ENCODE measurements around the gene TBC1D2. TPM values are rescaled to one million over a fixed set of nuclear protein-coding genes. Genes with fewer than 3 reads are reported as not detected.

The TBC1D2 gene, protein sequence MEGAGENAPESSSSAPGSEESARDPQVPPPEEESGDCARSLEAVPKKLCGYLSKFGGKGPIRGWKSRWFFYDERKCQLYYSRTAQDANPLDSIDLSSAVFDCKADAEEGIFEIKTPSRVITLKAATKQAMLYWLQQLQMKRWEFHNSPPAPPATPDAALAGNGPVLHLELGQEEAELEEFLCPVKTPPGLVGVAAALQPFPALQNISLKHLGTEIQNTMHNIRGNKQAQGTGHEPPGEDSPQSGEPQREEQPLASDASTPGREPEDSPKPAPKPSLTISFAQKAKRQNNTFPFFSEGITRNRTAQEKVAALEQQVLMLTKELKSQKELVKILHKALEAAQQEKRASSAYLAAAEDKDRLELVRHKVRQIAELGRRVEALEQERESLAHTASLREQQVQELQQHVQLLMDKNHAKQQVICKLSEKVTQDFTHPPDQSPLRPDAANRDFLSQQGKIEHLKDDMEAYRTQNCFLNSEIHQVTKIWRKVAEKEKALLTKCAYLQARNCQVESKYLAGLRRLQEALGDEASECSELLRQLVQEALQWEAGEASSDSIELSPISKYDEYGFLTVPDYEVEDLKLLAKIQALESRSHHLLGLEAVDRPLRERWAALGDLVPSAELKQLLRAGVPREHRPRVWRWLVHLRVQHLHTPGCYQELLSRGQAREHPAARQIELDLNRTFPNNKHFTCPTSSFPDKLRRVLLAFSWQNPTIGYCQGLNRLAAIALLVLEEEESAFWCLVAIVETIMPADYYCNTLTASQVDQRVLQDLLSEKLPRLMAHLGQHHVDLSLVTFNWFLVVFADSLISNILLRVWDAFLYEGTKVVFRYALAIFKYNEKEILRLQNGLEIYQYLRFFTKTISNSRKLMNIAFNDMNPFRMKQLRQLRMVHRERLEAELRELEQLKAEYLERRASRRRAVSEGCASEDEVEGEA
- 35.6 and 36.9 TPM in 2 replicates for total RNA-seq (2012; rRNA removed)
- 62.7 and 75.3 TPM in 2 replicates for polyA plus RNA-seq (2012; rRNA removed)
- 64.9 and 68.1 TPM in 2 replicates for polyA plus RNA-seq (2012; cell fraction: cytosol; rRNA removed)
- polyA plus RNA-seq (2012; cell fraction: nucleus; rRNA removed; ENCODE audit: low replicate concordance) = 82.5 and 192 TPM in 2 replicates
- Bru-seq, nascent RNA = percentile 73 among the genes with signal in this experiment
- percentile 68 among the genes with signal in this experiment for BruChase-seq, experiment 1, labeled RNA remaining after a 6-hour chase
- percentile 59 among the genes with signal in this experiment for BruChase-seq, experiment 2, labeled RNA remaining after a 2-hour chase
- long read RNA-seq, transcript TBC1D2-205 (13 exons, 3,349 nt) = major isoform, 13 of 33 reads
- long read RNA-seq, partial matches to known transcripts = 11 of 33 reads
- long read RNA-seq, other reads (novel, unspliced or antisense) = 5 of 33 reads

DNA sequence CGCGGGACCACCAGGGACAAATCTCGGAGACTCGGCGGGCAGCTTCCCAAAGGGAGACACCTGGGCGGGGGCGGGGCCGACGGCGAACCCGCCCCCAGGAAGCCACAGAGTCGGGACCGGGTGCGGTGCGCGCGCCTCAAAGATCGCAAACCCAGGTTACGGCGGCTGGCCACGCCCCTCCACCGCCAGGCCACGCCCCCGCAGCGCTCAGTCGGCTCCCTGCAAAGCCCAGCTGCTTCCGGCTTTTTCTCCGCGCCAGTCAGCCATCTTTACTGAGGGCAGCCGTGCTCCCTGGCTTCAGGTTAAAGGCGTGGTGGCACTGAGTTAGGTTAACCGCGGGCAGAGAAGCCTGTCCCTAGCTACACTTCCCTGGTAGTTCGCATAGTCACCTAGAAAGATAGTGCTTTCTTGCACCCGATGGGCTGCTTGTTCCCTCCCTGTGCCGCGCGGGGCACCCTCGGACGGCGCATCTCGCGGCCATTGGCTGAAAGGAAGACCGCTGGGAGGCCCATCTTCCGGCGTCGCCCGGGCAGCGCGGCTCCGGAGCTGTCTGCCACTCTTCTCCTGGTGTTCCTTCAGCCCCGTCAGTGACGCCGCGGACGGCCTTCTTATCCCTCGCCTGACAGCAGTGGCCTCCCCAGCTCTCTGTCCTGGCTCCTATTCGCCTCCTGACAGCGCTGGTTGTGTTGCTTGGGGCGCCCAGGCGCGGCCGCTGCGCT is at the start of gene TBC1D2:
Gene TBC1D2 (minus strand): TSS at position 72 of the 719 bp plus-strand sequence. CDS start 108 bp downstream, outside the sequence.
- ATAC-seq (ENCODE audit: low read depth) (peak; percentile 93), DNase-seq (peak; percentile 90)
- Histone ChIP-seq H3K4me2 (ENCODE audit: low read depth, low read length) (peak within 1 kb of the TSS; percentile 92), H3K56ac (ENCODE audit: extremely low read depth, insufficient read depth, low read length) (peak within 1 kb of the TSS; percentile 89), H2BK5ac (ENCODE audit: low read depth, low read length, poor library complexity, severe bottlenecking) (peak within 1 kb of the TSS; percentile 97), H2AFZ (replicated peaks; ENCODE audit: low read length, poor library complexity) (peak within 1 kb of the TSS; percentile 96), H3K9ac (ENCODE audit: low read depth, low read length) (peak within 1 kb of the TSS; percentile 84), H2BK15ac (ENCODE audit: low read depth, low read length) (peak within 1 kb of the TSS; percentile 100), H3K27ac (ENCODE audit: insufficient read depth, low read length) (peak within 1 kb of the TSS; percentile 97), H3K4me3 (ENCODE audit: insufficient read depth, low read depth, low read length) (peak within 1 kb of the TSS; percentile 72), H2AK9ac (replicated peaks; ENCODE audit: low read depth, low read length, poor library complexity) (peak within 1 kb of the TSS; percentile 98), H3K9me1 (ENCODE audit: insufficient read depth, low read length) (peaks cover 23% of the 10 kb centered on the region), H4K91ac (ENCODE audit: insufficient read depth, low read depth, low read length) (peak within 1 kb of the TSS; percentile 99), H3K23ac (ENCODE audit: low read depth, low read length) (peak within 1 kb of the TSS; percentile 98), H2BK20ac (ENCODE audit: low read depth, low read length) (peak within 1 kb of the TSS; percentile 92; the same call in 1 of the 2 replicates), H3K4me1 (ENCODE audit: control insufficient read depth, insufficient read depth, low read length) (peaks cover 19% of the 10 kb centered on the region), H2BK120ac (ENCODE audit: low read depth, low read length) (peak within 1 kb of the TSS; percentile 98), H3K14ac (replicated peaks; ENCODE audit: low read depth, low read length) (peak within 1 kb of the TSS; percentile 99), H3K79me1 (ENCODE audit: low read depth in 1 of 2, low read length in 2 of 2) (peaks cover 24 to 48% of the 10 kb centered on the region in 2 experiments), H3K18ac (ENCODE audit: low read depth, low read length) (peak within 1 kb of the TSS; percentile 98), H3K4ac (ENCODE audit: low read depth, low read length) (peak within 1 kb of the TSS; percentile 98), H3K36me3 (ENCODE audit: control insufficient read depth, insufficient read depth, low read length) (peaks cover 2% of the 10 kb centered on the region; the same call in 1 of the 2 replicates), H2AK5ac (ENCODE audit: low read depth, low read length) (peak within 1 kb of the TSS; percentile 86), H4K20me1 (ENCODE audit: insufficient read depth, low read length) (no peaks in the 10 kb centered on the region), H4K5ac (ENCODE audit: low read depth, low read length) (peak within 1 kb of the TSS; percentile 99), H4K8ac (ENCODE audit: low read depth in 2 of 2, low read length in 2 of 2) (peak within 1 kb of the TSS; percentile 98 to 100), H3K9me3 (ENCODE audit: control insufficient read depth, insufficient read depth, low read length) (no peaks in the 10 kb centered on the region), H3K27me3 (ENCODE audit: control insufficient read depth, insufficient read depth, low read length) (no peaks in the 10 kb centered on the region)
- no TSS peak for BruUV-seq (replicated peaks)
- WGBS, 2 experiments (ENCODE audit: extremely low coverage in 2 of 2, insufficient read length in 1 of 2) = 0% methylated on average over 34 of the region's 64 CpGs; no CpG with 5 or more reads in 1 of the 2 experiments
- peak; percentile 6 for TF ChIP-seq RCOR1 (IDR thresholded peaks at IDR 0.05; ENCODE audit: insufficient replicate concordance, low read length)
- TF ChIP-seq BHLHE40 (IDR thresholded peaks at IDR 0.05; ENCODE audit: low read depth, low read length) = no peak
- TF ChIP-seq CHD1 (IDR thresholded peaks at IDR 0.05; ENCODE audit: low read depth, low read length) = no peak
- TF ChIP-seq MAZ (IDR thresholded peaks at IDR 0.05; ENCODE audit: borderline replicate concordance, low read depth, low read length) = peak; percentile 14; the same call in 1 of the 2 replicates
- peak; percentile 51; the same call in 1 of the 2 replicates for TF ChIP-seq MXI1 (IDR thresholded peaks at IDR 0.05; ENCODE audit: borderline replicate concordance, low read depth, low read length)
- dilution Hi-C loops (cut with HindIII; ENCODE audit: low sequenced_read_pairs, unreplicated experiment) (no loop called here), in situ Hi-C loops (cut with MboI; ENCODE audit: low sequenced_read_pairs) (no loop called here), intact Hi-C loops (cut with micrococcal nuclease) (loop anchor here (2.0 kb wide), 2 partner anchors 33 to 333 kb away; partner anchors contain the start of gene TRMO)
- ChIA-PET CTCF (interaction anchor here (0.5 to 0.9 kb wide), 5 partner anchors 14 to 869 kb away, joined by 3 to 4 read pairs (median 3); no protein-coding TSS in a partner anchor), POLR2A (ENCODE audit: unreplicated experiment) (interaction anchor here (0.5 to 1.8 kb wide), 3 partner anchors 21 to 353 kb away, joined by 3 to 8 read pairs (median 3); no protein-coding TSS in a partner anchor)

All from IMR-90 (cell line).